MM.1S (cell line): ENCODE measurements around the gene PODXL2.

Experiments used
- DNase-seq: peaks from one replicate; pipeline ENCODE4 v3.0.0-alpha.2; 2015
- H2AFZ ChIP-seq: fragments of 300-600 bp; sonication (generic); 2 replicates; pipeline ENCODE4 v1.6.0; 2016; ENCODE audit warnings: antibody characterized with exemption, low read length
- H3F3A ChIP-seq: fragments of 300-600 bp; sonication (generic); 2 replicates; pipeline ENCODE4 v1.6.1; 2016; ENCODE audit warnings: mild to moderate bottlenecking, antibody characterized with exemption, low read length, moderate library complexity, mixed read lengths; ENCODE audit not compliant: insufficient read depth
- H3K27ac ChIP-seq: fragments of 300-600 bp; sonication (generic); 2 replicates; pipeline ENCODE4 v1.5.1; 2016; ENCODE audit warnings: mild to moderate bottlenecking, low read length
- H3K27me3 ChIP-seq: fragments of 300-600 bp; sonication (generic); replicated peaks from 2 replicates; pipeline ENCODE4 v1.6.0; 2016; ENCODE audit warnings: low read length; ENCODE audit not compliant: insufficient read depth
- H3K36me3 ChIP-seq: fragments of 300-600 bp; sonication (generic); replicated peaks from 2 replicates; pipeline ENCODE4 v1.6.1; 2016; ENCODE audit warnings: mild to moderate bottlenecking, low read length, mixed read lengths; ENCODE audit not compliant: insufficient read depth
- H3K4me1 ChIP-seq: fragments of 300-600 bp; sonication (generic); 2 replicates; pipeline ENCODE4 v1.6.1; 2016; ENCODE audit warnings: low read length, mixed read lengths
- H3K4me2 ChIP-seq: fragments of 300-600 bp; sonication (generic); 2 replicates; pipeline ENCODE4 v1.6.0; 2016; ENCODE audit warnings: low read depth, low read length
- H3K4me3 ChIP-seq: fragments of 300-600 bp; sonication (generic); 2 replicates; pipeline ENCODE4 v1.5.1; 2016; ENCODE audit warnings: low read length, mixed read lengths
- H3K79me2 ChIP-seq: fragments of 300-600 bp; sonication (generic); 2 replicates; pipeline ENCODE4 v1.6.1; 2016; ENCODE audit warnings: mixed run types, low read length, mixed read lengths
- H3K9ac ChIP-seq: fragments of 300-600 bp; sonication (generic); 2 replicates; pipeline ENCODE4 v1.6.1; 2016; ENCODE audit warnings: low read length, mixed read lengths
- H3K9me2 ChIP-seq: fragments of 300-600 bp; sonication (generic); replicated peaks from 2 replicates; pipeline ENCODE4 v1.6.1; 2016; ENCODE audit warnings: mild to moderate bottlenecking, low read length, mixed read lengths; ENCODE audit not compliant: insufficient read depth
- H3K9me3 ChIP-seq: fragments of 300-600 bp; sonication (generic); replicated peaks from 2 replicates; pipeline ENCODE4 v1.6.1; 2016; ENCODE audit warnings: mild to moderate bottlenecking, low read length, mixed read lengths; ENCODE audit not compliant: insufficient read depth
- H4K20me1 ChIP-seq: fragments of 300-600 bp; sonication (generic); 2 replicates; pipeline ENCODE4 v1.6.1; 2016; ENCODE audit warnings: mild to moderate bottlenecking, low read length, moderate library complexity, mixed read lengths; ENCODE audit not compliant: insufficient read depth
- CTCF ChIP-seq: fragments of 300-600 bp; sonication (generic); IDR thresholded peaks from 2 replicates; pipeline ENCODE4 v1.5.1; 2016; ENCODE audit warnings: antibody characterized with exemption, low read length, mixed read lengths
- EZH2 ChIP-seq: fragments of 300-600 bp; sonication (generic); optimal IDR thresholded peaks from 2 replicates; pipeline ENCODE3; 2017; ENCODE audit warnings: low read depth, mild to moderate bottlenecking, antibody characterized with exemption, low read length, mixed read lengths
- EZH2phosphoT487 ChIP-seq: fragments of 300-600 bp; sonication (generic); IDR thresholded peaks from 2 replicates; pipeline ENCODE4 v1.6.1; 2018; ENCODE audit warnings: antibody characterized with exemption, low read length

Gene PODXL2

GRCh38 chr3:127671523-127672428 lies 42.8 kb downstream of the PODXL2 start:
- H2AFZ ChIP-seq, result peak overlapping the region; percentile 98
- 0 out of 2 replicates have a peak, but pooled peaks cover 5% of the 10 kb centered on the region for H3K4me1 ChIP-seq
- DNase-seq, result peak; percentile 10
- peak overlapping the region; percentile 100 for H3K4me2 ChIP-seq
- H3K4me3 ChIP-seq, result peak overlapping the region; percentile 87
- no peaks in the 10 kb centered on the region for H3K27me3 ChIP-seq
- no peaks in the 10 kb centered on the region for H3K36me3 ChIP-seq
- H3K9me3 ChIP-seq, result no peaks in the 10 kb centered on the region
- no peaks in the 10 kb centered on the region; the same call in 1 of the 2 replicates for H3K79me2 ChIP-seq
- no peaks in the 10 kb centered on the region for H3K9me2 ChIP-seq
- no peak for TF ChIP-seq EZH2phosphoT487
- no peaks in the 10 kb centered on the region for H3F3A ChIP-seq
- H4K20me1 ChIP-seq, result no peaks in the 10 kb centered on the region
- H3K27ac ChIP-seq, result peak overlapping the region; percentile 37; the same call in 1 of the 2 replicates
- H3K9ac ChIP-seq, result peak overlapping the region; percentile 91

- Histone ChIP-seq H3K27ac (peak within 1 kb of the TSS; percentile 37; the same call in 1 of the 2 replicates), H3F3A (no peaks in the 10 kb centered on the region), H3K27me3 (no peaks in the 10 kb centered on the region), H3K4me1 (0 out of 2 replicates have a peak, but pooled peaks cover 5% of the 10 kb centered on the region), H3K79me2 (no peaks in the 10 kb centered on the region; the same call in 1 of the 2 replicates), H3K9me2 (no peaks in the 10 kb centered on the region), H3K9ac (peak within 1 kb of the TSS; percentile 91), H3K36me3 (no peaks in the 10 kb centered on the region), H4K20me1 (no peaks in the 10 kb centered on the region), H3K9me3 (no peaks in the 10 kb centered on the region), H3K4me2 (peak within 1 kb of the TSS; percentile 100), H3K4me3 (peak within 1 kb of the TSS; percentile 87), H2AFZ (peak within 1 kb of the TSS; percentile 98)
- peak; percentile 81 for DNase-seq
- TF ChIP-seq EZH2 (no peak), CTCF (no peak), EZH2phosphoT487 (no peak)
Observed at GRCh38 chr3:127672429-127673190, 43.6 kb downstream of the PODXL2 start, which contains the start of gene ABTB1. Gene ABTB1 (plus strand): TSS chr3:127672952. CDS start chr3:127673026, 74 bp downstream.

GRCh38 chr3:127673191-127674100 lies 44.5 kb downstream of the PODXL2 start:
- Histone ChIP-seq H3K4me3 (peak overlapping the region; percentile 85), H3K4me2 (peak overlapping the region; percentile 82), H3K79me2 (no peaks in the 10 kb centered on the region; the same call in 1 of the 2 replicates), H3K9ac (peak overlapping the region; percentile 60; the same call in 1 of the 2 replicates), H2AFZ (peak overlapping the region; percentile 88), H3K27ac (no peak overlapping the region), H3K9me3 (no peaks in the 10 kb centered on the region), H3K9me2 (no peaks in the 10 kb centered on the region), H4K20me1 (no peaks in the 10 kb centered on the region), H3K27me3 (no peaks in the 10 kb centered on the region), H3F3A (no peaks in the 10 kb centered on the region), H3K36me3 (no peaks in the 10 kb centered on the region), H3K4me1 (0 out of 2 replicates have a peak, but pooled peaks cover 5% of the 10 kb centered on the region)
- peak; percentile 47 for DNase-seq
- TF ChIP-seq EZH2phosphoT487 (no peak), CTCF (no peak), EZH2 (no peak)
